H1 (cell line): ENCODE results near the gene NOTUM. TPM values are rescaled to one million over a fixed set of nuclear protein-coding genes. Genes with fewer than 3 reads are reported as not detected.

Source experiments
- BCL11A ChIP-seq, 2 experiments: IDR thresholded peaks; one replicate each; pipeline ENCODE4 v1.6.1; 2011; ENCODE audit warnings: low read depth in 2 of 2, low read length in 2 of 2, mild to moderate bottlenecking in 2 of 2
- GABPA ChIP-seq: IDR thresholded peaks from 2 replicates; pipeline ENCODE4 v1.6.1; 2011; ENCODE audit warnings: mild to moderate bottlenecking, low read length, moderate library complexity, borderline replicate concordance; ENCODE audit not compliant: insufficient read depth
- PHF8 ChIP-seq: fragments of 200-600 bp; sonication (generic); conservative IDR thresholded peaks from 2 replicates; pipeline ENCODE4 v1.7.1; 2012; ENCODE audit warnings: low read depth, mild to moderate bottlenecking, inconsistent platforms, low read length, moderate library complexity
- POLR2A ChIP-seq, 2 experiments: IDR thresholded peaks; 1 replicate in 1 of 2; 2 replicates in 1 of 2; pipeline ENCODE4 v1.6.1; 2011; ENCODE audit warnings: low read depth in 2 of 2, low read length in 2 of 2, mild to moderate bottlenecking in 2 of 2; ENCODE audit errors: control extremely low read depth in 1 of 2
- YY1 ChIP-seq: IDR thresholded peaks from 2 replicates; pipeline ENCODE4 v1.6.1; 2011; ENCODE audit warnings: low read depth, mild to moderate bottlenecking, low read length
- polyA plus RNA-seq, 7 experiments: library from polyadenylated mRNA; depleted of rRNA in 3 of 7; stranded (reverse) in 5 of 7; unstranded in 2 of 7; fragments of >200 nt in 5 of 7; fragments of 200-250 nt in 2 of 7; gene quantifications; 1 replicate in 5 of 7; 2 replicates in 1 of 7; 4 replicates in 1 of 7; pipeline versions ENCODE4 v1.2.1 to v1.2.3, GENCODE V29; 2011 to 2013; ENCODE audit warnings: missing spikeins in 2 of 7, mixed read lengths in 2 of 7
- total RNA-seq: library from RNA; stranded (reverse); fragmentation: NEBNext Ultra II Directional; extraction: Animal tissue kit (Norgen Biotek cat#: 25700); gene quantifications from 2 replicates; pipeline ENCODE4 v1.2.1, GENCODE V29; 2021
- TF ChIP-seq, protein P1 (sequence below): fragments of 300-600 bp; sonication (generic); IDR thresholded peaks from 2 replicates; pipeline ENCODE4 v1.7.1; 2012; ENCODE audit warnings: low read length, moderate library complexity, mild to moderate bottlenecking, inconsistent platforms; ENCODE audit not compliant: insufficient replicate concordance
- TF ChIP-seq, protein P2 (sequence below), 3 experiments: IDR thresholded peaks; 1 replicate in 2 of 3; 2 replicates in 1 of 3; pipeline versions ENCODE4 v1.5.1 to v1.6.1; 2011; ENCODE audit warnings: low read length in 3 of 3, mild to moderate bottlenecking in 3 of 3, inconsistent platforms in 2 of 3, low read depth in 1 of 3, moderate library complexity in 1 of 3; ENCODE audit not compliant: insufficient read depth in 1 of 3; ENCODE audit errors: control extremely low read depth in 1 of 3

The NOTUM gene
- total and polyA plus RNA-seq, 2 of the 8 experiments (the other 6 are each of a cell fraction or from before 2014, with no cell fraction given) = 0.45 to 0.76 TPM

DNA sequence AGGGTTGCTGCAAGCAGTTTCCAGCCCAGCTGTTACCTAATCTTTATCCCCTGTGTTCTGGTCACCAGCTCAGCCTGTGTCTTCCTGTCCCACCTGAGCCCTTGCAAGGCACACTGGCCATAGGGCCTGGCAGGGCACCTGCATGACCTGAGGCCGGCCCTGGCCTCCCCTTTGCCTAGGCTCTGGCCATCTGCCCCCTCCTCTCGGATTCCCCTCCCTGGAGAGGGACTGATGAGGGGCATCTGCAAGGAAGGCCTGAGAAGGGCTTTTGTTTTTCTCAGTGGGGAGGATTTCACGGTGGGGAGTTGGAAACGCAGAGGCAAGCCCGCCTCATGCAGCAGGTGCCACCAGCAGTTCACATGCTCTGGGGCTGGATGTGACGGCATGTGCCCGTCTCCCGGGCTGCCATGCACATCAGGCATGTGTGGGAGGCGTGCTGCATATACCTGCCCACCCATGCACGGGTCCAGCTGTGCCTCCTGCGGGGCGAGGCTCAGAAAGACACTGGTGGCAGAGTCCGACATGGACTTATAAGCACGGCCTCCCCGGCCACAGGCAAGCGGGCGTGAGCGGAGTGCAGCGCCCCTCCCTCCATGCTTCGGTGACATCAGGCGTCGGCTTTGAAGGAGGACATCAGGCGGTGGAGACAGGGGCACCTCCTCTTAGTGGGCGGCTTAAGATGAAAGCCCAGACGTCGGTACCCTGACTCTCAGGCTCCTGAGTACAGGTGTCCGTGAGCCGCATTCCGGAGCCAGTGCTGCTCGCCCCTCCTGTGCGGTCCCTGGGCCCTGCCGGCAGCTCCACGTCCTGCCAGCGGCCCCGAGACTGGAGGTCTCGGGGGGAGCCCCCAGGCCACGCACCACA is 33.0 kb upstream of the NOTUM start (continued):
- TF ChIP-seq, protein P1, sequence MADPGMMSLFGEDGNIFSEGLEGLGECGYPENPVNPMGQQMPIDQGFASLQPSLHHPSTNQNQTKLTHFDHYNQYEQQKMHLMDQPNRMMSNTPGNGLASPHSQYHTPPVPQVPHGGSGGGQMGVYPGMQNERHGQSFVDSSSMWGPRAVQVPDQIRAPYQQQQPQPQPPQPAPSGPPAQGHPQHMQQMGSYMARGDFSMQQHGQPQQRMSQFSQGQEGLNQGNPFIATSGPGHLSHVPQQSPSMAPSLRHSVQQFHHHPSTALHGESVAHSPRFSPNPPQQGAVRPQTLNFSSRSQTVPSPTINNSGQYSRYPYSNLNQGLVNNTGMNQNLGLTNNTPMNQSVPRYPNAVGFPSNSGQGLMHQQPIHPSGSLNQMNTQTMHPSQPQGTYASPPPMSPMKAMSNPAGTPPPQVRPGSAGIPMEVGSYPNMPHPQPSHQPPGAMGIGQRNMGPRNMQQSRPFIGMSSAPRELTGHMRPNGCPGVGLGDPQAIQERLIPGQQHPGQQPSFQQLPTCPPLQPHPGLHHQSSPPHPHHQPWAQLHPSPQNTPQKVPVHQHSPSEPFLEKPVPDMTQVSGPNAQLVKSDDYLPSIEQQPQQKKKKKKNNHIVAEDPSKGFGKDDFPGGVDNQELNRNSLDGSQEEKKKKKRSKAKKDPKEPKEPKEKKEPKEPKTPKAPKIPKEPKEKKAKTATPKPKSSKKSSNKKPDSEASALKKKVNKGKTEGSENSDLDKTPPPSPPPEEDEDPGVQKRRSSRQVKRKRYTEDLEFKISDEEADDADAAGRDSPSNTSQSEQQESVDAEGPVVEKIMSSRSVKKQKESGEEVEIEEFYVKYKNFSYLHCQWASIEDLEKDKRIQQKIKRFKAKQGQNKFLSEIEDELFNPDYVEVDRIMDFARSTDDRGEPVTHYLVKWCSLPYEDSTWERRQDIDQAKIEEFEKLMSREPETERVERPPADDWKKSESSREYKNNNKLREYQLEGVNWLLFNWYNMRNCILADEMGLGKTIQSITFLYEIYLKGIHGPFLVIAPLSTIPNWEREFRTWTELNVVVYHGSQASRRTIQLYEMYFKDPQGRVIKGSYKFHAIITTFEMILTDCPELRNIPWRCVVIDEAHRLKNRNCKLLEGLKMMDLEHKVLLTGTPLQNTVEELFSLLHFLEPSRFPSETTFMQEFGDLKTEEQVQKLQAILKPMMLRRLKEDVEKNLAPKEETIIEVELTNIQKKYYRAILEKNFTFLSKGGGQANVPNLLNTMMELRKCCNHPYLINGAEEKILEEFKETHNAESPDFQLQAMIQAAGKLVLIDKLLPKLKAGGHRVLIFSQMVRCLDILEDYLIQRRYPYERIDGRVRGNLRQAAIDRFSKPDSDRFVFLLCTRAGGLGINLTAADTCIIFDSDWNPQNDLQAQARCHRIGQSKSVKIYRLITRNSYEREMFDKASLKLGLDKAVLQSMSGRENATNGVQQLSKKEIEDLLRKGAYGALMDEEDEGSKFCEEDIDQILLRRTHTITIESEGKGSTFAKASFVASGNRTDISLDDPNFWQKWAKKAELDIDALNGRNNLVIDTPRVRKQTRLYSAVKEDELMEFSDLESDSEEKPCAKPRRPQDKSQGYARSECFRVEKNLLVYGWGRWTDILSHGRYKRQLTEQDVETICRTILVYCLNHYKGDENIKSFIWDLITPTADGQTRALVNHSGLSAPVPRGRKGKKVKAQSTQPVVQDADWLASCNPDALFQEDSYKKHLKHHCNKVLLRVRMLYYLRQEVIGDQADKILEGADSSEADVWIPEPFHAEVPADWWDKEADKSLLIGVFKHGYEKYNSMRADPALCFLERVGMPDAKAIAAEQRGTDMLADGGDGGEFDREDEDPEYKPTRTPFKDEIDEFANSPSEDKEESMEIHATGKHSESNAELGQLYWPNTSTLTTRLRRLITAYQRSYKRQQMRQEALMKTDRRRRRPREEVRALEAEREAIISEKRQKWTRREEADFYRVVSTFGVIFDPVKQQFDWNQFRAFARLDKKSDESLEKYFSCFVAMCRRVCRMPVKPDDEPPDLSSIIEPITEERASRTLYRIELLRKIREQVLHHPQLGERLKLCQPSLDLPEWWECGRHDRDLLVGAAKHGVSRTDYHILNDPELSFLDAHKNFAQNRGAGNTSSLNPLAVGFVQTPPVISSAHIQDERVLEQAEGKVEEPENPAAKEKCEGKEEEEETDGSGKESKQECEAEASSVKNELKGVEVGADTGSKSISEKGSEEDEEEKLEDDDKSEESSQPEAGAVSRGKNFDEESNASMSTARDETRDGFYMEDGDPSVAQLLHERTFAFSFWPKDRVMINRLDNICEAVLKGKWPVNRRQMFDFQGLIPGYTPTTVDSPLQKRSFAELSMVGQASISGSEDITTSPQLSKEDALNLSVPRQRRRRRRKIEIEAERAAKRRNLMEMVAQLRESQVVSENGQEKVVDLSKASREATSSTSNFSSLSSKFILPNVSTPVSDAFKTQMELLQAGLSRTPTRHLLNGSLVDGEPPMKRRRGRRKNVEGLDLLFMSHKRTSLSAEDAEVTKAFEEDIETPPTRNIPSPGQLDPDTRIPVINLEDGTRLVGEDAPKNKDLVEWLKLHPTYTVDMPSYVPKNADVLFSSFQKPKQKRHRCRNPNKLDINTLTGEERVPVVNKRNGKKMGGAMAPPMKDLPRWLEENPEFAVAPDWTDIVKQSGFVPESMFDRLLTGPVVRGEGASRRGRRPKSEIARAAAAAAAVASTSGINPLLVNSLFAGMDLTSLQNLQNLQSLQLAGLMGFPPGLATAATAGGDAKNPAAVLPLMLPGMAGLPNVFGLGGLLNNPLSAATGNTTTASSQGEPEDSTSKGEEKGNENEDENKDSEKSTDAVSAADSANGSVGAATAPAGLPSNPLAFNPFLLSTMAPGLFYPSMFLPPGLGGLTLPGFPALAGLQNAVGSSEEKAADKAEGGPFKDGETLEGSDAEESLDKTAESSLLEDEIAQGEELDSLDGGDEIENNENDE = no peak
- TF ChIP-seq YY1 (no peak), POLR2A (IDR thresholded peaks at IDR 0.05; ENCODE audit: control extremely low read depth in 1 of 2, low read depth in 2 of 2, low read length in 2 of 2) (no peak), BCL11A (IDR thresholded peaks at IDR 0.05; ENCODE audit: low read depth in 2 of 2, low read length in 2 of 2) (no peak), GABPA (no peak), PHF8 (no peak)
- TF ChIP-seq, protein P2, sequence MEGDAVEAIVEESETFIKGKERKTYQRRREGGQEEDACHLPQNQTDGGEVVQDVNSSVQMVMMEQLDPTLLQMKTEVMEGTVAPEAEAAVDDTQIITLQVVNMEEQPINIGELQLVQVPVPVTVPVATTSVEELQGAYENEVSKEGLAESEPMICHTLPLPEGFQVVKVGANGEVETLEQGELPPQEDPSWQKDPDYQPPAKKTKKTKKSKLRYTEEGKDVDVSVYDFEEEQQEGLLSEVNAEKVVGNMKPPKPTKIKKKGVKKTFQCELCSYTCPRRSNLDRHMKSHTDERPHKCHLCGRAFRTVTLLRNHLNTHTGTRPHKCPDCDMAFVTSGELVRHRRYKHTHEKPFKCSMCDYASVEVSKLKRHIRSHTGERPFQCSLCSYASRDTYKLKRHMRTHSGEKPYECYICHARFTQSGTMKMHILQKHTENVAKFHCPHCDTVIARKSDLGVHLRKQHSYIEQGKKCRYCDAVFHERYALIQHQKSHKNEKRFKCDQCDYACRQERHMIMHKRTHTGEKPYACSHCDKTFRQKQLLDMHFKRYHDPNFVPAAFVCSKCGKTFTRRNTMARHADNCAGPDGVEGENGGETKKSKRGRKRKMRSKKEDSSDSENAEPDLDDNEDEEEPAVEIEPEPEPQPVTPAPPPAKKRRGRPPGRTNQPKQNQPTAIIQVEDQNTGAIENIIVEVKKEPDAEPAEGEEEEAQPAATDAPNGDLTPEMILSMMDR (IDR thresholded peaks at IDR 0.05; ENCODE audit: control extremely low read depth in 1 of 3, insufficient read depth in 1 of 3, low read depth in 1 of 3, low read length in 3 of 3) = no peak
